ENCODE measurements around the gene MAP3K20. TPM values are rescaled to one million over a fixed set of nuclear protein-coding genes. Genes with fewer than 3 reads are reported as not detected.

MAP3K20 gene
- total RNA-seq, 1 experiment from 2014 or later, result 150 TPM

- DNase-seq (ENCODE audit: unreplicated experiment), result peak; percentile 94
- TF ChIP-seq, protein P1, sequence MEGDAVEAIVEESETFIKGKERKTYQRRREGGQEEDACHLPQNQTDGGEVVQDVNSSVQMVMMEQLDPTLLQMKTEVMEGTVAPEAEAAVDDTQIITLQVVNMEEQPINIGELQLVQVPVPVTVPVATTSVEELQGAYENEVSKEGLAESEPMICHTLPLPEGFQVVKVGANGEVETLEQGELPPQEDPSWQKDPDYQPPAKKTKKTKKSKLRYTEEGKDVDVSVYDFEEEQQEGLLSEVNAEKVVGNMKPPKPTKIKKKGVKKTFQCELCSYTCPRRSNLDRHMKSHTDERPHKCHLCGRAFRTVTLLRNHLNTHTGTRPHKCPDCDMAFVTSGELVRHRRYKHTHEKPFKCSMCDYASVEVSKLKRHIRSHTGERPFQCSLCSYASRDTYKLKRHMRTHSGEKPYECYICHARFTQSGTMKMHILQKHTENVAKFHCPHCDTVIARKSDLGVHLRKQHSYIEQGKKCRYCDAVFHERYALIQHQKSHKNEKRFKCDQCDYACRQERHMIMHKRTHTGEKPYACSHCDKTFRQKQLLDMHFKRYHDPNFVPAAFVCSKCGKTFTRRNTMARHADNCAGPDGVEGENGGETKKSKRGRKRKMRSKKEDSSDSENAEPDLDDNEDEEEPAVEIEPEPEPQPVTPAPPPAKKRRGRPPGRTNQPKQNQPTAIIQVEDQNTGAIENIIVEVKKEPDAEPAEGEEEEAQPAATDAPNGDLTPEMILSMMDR (IDR thresholded peaks at IDR 0.05; ENCODE audit: unreplicated experiment), result peak; percentile 84
- no TSS peak for BruUV-seq (replicated peaks)
- Mint-ChIP-seq H3K27me3 (ENCODE audit: insufficient read depth, unreplicated experiment) (no peaks in the 10 kb centered on the region), H3K27ac (ENCODE audit: low read depth, unreplicated experiment) (peak overlapping the region; percentile 93), H3K9me3 (ENCODE audit: unreplicated experiment) (no peaks in the 10 kb centered on the region), H3K4me3 (ENCODE audit: unreplicated experiment) (no peak overlapping the region), H3K4me1 (ENCODE audit: insufficient read depth, unreplicated experiment) (peaks cover 9% of the 10 kb centered on the region), H3K36me3 (ENCODE audit: insufficient read depth, unreplicated experiment) (peaks cover 83% of the 10 kb centered on the region)
- intact Hi-C loops (cut with micrococcal nuclease), result loop anchor here (1.0 to 10.0 kb wide), 6 partner anchors 74 to 406 kb away; partner anchors contain the start of gene MAP3K20
- ChIA-PET CTCF (interaction anchor here (0.6 to 13.2 kb wide), 37 partner anchors 9 to 765 kb away, joined by 3 to 237 read pairs (median 4); no protein-coding TSS in a partner anchor), POLR2A (interaction anchor here (0.6 to 4.3 kb wide), 29 partner anchors 10 to 1215 kb away, joined by 3 to 56 read pairs (median 5); partner anchors contain the start of gene MAP3K20)
Observed at GRCh38 chr2:173210270-173211196, 134.9 kb downstream of the MAP3K20 start.

DNA sequence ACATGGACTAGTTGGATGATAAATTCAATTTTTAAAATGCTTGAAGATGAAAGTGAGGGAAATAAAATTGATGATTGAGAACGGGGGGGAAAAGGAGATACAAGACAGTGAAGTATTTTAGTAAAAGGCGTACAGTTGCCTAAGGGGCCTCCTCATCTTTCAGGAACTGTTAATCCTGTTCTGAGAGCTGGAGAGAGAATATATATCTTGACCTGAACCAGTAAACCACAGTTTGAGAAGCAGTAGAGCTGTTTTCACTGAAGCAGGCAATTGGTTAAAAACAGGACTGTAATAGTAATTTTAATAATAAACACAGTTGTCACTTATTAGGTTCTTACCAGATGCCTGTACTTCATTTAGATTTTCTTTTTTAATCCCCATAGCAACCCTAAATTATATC lies 137.5 kb downstream of the MAP3K20 start:
- POLR2A ChIA-PET, result interaction anchor here (0.6 to 2.4 kb wide), 17 partner anchors 9 to 277 kb away, joined by 3 to 12 read pairs (median 4); no protein-coding TSS in a partner anchor
- peak overlapping the region; percentile 72 for H3K27ac Mint-ChIP-seq (ENCODE audit: low read depth, unreplicated experiment)
- H3K36me3 Mint-ChIP-seq (ENCODE audit: insufficient read depth, unreplicated experiment), result peaks cover 68% of the 10 kb centered on the region
- DNase-seq (ENCODE audit: unreplicated experiment), result no peak
- H3K9me3 Mint-ChIP-seq (ENCODE audit: unreplicated experiment), result no peaks in the 10 kb centered on the region
- peaks cover 9% of the 10 kb centered on the region for H3K4me1 Mint-ChIP-seq (ENCODE audit: insufficient read depth, unreplicated experiment)
- no peak overlapping the region for H3K4me3 Mint-ChIP-seq (ENCODE audit: unreplicated experiment)
- TF ChIP-seq, protein P1 (IDR thresholded peaks at IDR 0.05; ENCODE audit: unreplicated experiment), result no peak
- BruUV-seq (replicated peaks), result no TSS peak
- H3K27me3 Mint-ChIP-seq (ENCODE audit: insufficient read depth, unreplicated experiment), result no peaks in the 10 kb centered on the region
- intact Hi-C loops (cut with micrococcal nuclease), result loop anchor here (10.0 kb wide), 1 partner anchor 408 kb away; no protein-coding TSS in a partner anchor
- CTCF ChIA-PET, result interaction anchor here (0.5 to 13.2 kb wide), 3 partner anchors 76 to 187 kb away, joined by 3 to 237 read pairs (median 41); no protein-coding TSS in a partner anchor

DNA sequence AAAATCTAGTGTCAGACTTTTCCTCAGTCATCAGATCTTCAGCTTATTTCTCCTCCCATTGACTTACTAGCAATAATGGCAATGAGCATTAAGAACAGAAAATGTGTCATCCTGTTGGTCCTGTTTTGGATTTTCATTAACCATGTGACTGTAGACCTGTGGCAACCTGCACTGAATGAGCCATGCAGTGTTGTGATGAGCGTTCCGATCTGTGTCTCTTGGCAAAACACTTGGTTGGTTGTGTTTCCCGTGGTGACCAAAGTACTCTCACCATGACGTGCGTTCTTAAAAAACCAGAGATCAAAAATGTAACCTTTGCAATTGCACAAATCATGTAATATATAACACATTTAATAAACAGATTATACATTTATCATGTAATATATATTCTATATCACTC lies 138.6 kb downstream of the MAP3K20 start:
- H3K36me3 Mint-ChIP-seq (ENCODE audit: insufficient read depth, unreplicated experiment), result peaks cover 58% of the 10 kb centered on the region
- H3K27me3 Mint-ChIP-seq (ENCODE audit: insufficient read depth, unreplicated experiment), result no peaks in the 10 kb centered on the region
- TF ChIP-seq, protein P1 (IDR thresholded peaks at IDR 0.05; ENCODE audit: unreplicated experiment), result no peak
- CTCF ChIA-PET, result interaction anchor here (0.5 to 13.2 kb wide), 5 partner anchors 90 to 541 kb away, joined by 3 to 237 read pairs (median 3); no protein-coding TSS in a partner anchor
- peak; percentile 71 for DNase-seq (ENCODE audit: unreplicated experiment)
- intact Hi-C loops (cut with micrococcal nuclease), result loop anchor here (10.0 kb wide), 1 partner anchor 409 kb away; no protein-coding TSS in a partner anchor
- H3K9me3 Mint-ChIP-seq (ENCODE audit: unreplicated experiment), result no peaks in the 10 kb centered on the region
- no TSS peak for BruUV-seq (replicated peaks)
- H3K4me3 Mint-ChIP-seq (ENCODE audit: unreplicated experiment), result no peak overlapping the region
- H3K4me1 Mint-ChIP-seq (ENCODE audit: insufficient read depth, unreplicated experiment), result peaks cover 9% of the 10 kb centered on the region
- POLR2A ChIA-PET, result interaction anchor here (0.7 to 2.4 kb wide), 16 partner anchors 9 to 412 kb away, joined by 3 to 12 read pairs (median 4); no protein-coding TSS in a partner anchor
- peak overlapping the region; percentile 72 for H3K27ac Mint-ChIP-seq (ENCODE audit: low read depth, unreplicated experiment)

- Mint-ChIP-seq H3K36me3 (ENCODE audit: insufficient read depth, unreplicated experiment) (peaks cover 47% of the 10 kb centered on the region), H3K27ac (ENCODE audit: low read depth, unreplicated experiment) (peak overlapping the region; percentile 27), H3K4me1 (ENCODE audit: insufficient read depth, unreplicated experiment) (peaks cover 9% of the 10 kb centered on the region), H3K4me3 (ENCODE audit: unreplicated experiment) (no peak overlapping the region), H3K9me3 (ENCODE audit: unreplicated experiment) (no peaks in the 10 kb centered on the region), H3K27me3 (ENCODE audit: insufficient read depth, unreplicated experiment) (no peaks in the 10 kb centered on the region)
- intact Hi-C loops (cut with micrococcal nuclease), result loop anchor here (10.0 kb wide), 1 partner anchor 411 kb away; no protein-coding TSS in a partner anchor
- TF ChIP-seq, protein P1 (IDR thresholded peaks at IDR 0.05; ENCODE audit: unreplicated experiment), result no peak
- DNase-seq (ENCODE audit: unreplicated experiment), result no peak
- no TSS peak for BruUV-seq (replicated peaks)
- CTCF ChIA-PET, result interaction anchor here (0.6 to 13.2 kb wide), 2 partner anchors 189 to 499 kb away, joined by 3 to 237 read pairs; no protein-coding TSS in a partner anchor
- POLR2A ChIA-PET, result interaction anchor here (0.6 to 2.4 kb wide), 4 partner anchors 33 to 143 kb away, joined by 3 to 8 read pairs (median 3); no protein-coding TSS in a partner anchor
Observed at GRCh38 chr2:173215316-173215715, 139.7 kb downstream of the MAP3K20 start.

Data from MCF 10A (cell line).